ENCODE measurements around the gene P2RY6.

The P2RY6 gene

DNA sequence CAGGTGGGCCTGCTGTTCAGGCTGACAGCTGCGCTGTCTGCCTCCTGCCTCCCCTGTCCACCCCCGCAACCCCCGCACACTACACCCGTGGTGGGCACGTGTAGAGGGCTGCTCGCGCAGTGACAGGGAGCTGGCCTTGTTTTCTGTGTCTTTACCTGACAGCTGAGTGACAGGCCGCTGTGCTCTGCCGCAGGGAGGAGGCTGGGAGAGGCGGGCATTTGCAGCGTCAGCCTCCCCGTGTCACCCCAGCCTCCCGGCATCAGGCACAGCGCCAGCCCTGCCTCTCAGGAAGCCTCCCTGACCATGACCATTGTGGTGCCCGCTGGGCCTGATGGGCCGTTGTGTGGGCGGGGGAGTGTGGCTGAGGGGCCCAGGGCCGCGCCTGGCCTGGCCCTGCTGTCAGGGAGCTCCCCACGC is 72.1 kb downstream of the P2RY6 start:
- TF ChIP-seq, protein P1, sequence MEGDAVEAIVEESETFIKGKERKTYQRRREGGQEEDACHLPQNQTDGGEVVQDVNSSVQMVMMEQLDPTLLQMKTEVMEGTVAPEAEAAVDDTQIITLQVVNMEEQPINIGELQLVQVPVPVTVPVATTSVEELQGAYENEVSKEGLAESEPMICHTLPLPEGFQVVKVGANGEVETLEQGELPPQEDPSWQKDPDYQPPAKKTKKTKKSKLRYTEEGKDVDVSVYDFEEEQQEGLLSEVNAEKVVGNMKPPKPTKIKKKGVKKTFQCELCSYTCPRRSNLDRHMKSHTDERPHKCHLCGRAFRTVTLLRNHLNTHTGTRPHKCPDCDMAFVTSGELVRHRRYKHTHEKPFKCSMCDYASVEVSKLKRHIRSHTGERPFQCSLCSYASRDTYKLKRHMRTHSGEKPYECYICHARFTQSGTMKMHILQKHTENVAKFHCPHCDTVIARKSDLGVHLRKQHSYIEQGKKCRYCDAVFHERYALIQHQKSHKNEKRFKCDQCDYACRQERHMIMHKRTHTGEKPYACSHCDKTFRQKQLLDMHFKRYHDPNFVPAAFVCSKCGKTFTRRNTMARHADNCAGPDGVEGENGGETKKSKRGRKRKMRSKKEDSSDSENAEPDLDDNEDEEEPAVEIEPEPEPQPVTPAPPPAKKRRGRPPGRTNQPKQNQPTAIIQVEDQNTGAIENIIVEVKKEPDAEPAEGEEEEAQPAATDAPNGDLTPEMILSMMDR (conservative IDR thresholded peaks at IDR 0.05; ENCODE audit: low read depth, low read length): no peak
- no peak overlapping the region for H2AFZ ChIP-seq (ENCODE audit: low read depth)
- H4K20me1 ChIP-seq (ENCODE audit: insufficient read depth): no peaks in the 10 kb centered on the region
- no peak overlapping the region for H3K4me2 ChIP-seq
- no peaks in the 10 kb centered on the region for H3K36me3 ChIP-seq (ENCODE audit: insufficient read depth)
- H3K4me1 ChIP-seq (ENCODE audit: low read depth, poor library complexity, severe bottlenecking): no peaks in the 10 kb centered on the region
- no peak overlapping the region for H3K9ac ChIP-seq
- no peaks in the 10 kb centered on the region for H3K27me3 ChIP-seq (ENCODE audit: insufficient read depth, low read depth)
- no peak overlapping the region for H3K27ac ChIP-seq
- H3K4me3 ChIP-seq (IDR thresholded peaks at IDR 0.05; ENCODE audit: insufficient read depth, low read depth, low read length): no peak overlapping the region
- H3K79me2 ChIP-seq (ENCODE audit: insufficient read depth, low read depth): no peaks in the 10 kb centered on the region

DNA sequence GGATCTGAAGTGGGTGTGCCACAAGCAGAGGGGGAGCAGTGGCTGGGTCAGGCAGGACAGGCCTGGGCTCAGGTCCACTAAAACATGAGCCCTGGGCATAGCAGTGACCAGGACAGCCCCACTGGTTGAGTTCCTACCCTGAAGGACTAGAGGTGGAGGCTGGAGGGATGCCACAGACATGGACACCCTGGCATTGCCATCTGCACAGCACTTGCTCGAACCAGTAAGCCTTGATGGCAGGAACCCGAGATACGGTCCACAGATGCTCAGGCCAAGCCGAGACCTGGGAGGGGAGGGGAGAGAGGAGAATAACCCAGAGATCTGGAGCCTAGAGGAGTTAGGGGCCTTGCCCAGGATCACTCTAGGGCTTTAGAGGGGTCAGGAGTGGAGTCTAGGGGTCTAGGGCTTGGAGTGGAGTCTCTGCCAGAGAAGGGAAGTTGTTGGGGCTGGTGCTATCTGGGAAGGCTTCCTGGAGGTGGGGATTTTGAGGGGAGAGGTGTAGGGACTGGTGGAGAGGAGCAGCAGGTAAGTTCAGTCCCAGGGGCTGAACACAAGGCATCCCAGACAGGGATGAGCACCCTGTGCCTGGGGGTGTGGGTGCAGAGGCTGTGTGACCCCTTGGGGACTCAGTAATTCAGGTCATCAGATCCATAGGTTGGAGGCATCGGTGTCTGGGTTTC is 73.5 kb downstream of the P2RY6 start:
- no peaks in the 10 kb centered on the region for H3K79me2 ChIP-seq (ENCODE audit: insufficient read depth, low read depth)
- H3K27me3 ChIP-seq (ENCODE audit: insufficient read depth, low read depth): no peaks in the 10 kb centered on the region
- H3K4me2 ChIP-seq: no peak overlapping the region
- TF ChIP-seq, protein P1 (conservative IDR thresholded peaks at IDR 0.05; ENCODE audit: low read depth, low read length): no peak
- no peaks in the 10 kb centered on the region for H3K36me3 ChIP-seq (ENCODE audit: insufficient read depth)
- no peaks in the 10 kb centered on the region for H3K4me1 ChIP-seq (ENCODE audit: low read depth, poor library complexity, severe bottlenecking)
- H3K27ac ChIP-seq: no peak overlapping the region
- H3K4me3 ChIP-seq (IDR thresholded peaks at IDR 0.05; ENCODE audit: insufficient read depth, low read depth, low read length): no peak overlapping the region
- H4K20me1 ChIP-seq (ENCODE audit: insufficient read depth): no peaks in the 10 kb centered on the region
- H3K9ac ChIP-seq: no peak overlapping the region
- H2AFZ ChIP-seq (ENCODE audit: low read depth): no peak overlapping the region

GRCh38 chr11:73346186-73346935 is 74.2 kb downstream of the P2RY6 start:
- no peak overlapping the region for H3K4me2 ChIP-seq
- H3K4me3 ChIP-seq (IDR thresholded peaks at IDR 0.05; ENCODE audit: insufficient read depth, low read depth, low read length): no peak overlapping the region
- no peaks in the 10 kb centered on the region for H3K4me1 ChIP-seq (ENCODE audit: low read depth, poor library complexity, severe bottlenecking)
- TF ChIP-seq, protein P1 (conservative IDR thresholded peaks at IDR 0.05; ENCODE audit: low read depth, low read length): no peak
- no peaks in the 10 kb centered on the region for H4K20me1 ChIP-seq (ENCODE audit: insufficient read depth)
- H3K27me3 ChIP-seq (ENCODE audit: insufficient read depth, low read depth): no peaks in the 10 kb centered on the region
- H3K9ac ChIP-seq: no peak overlapping the region
- no peaks in the 10 kb centered on the region for H3K79me2 ChIP-seq (ENCODE audit: insufficient read depth, low read depth)
- H2AFZ ChIP-seq (ENCODE audit: low read depth): no peak overlapping the region
- no peaks in the 10 kb centered on the region for H3K36me3 ChIP-seq (ENCODE audit: insufficient read depth)
- H3K27ac ChIP-seq: no peak overlapping the region

DNA sequence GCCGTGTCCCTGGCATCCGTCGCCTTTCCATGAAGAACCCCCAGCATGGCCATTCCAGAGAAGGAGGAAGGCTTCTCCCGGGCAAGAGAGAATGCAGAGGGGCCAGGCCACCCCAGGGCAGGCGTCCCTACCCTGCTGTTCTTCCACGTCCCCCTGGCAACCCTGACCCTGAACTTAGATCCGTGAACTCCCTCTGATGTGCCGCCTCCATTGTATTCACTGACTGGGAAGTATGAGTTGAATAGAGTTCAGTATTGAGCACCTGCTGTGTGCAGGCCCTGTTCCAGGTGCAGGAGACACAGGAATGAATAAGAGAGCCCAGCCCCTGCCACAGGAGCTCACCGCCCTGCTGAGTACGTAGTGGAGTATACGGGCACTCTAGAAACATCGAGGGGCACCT is 74.9 kb downstream of the P2RY6 start:
- Histone ChIP-seq H4K20me1 (ENCODE audit: insufficient read depth) (no peaks in the 10 kb centered on the region), H3K4me1 (ENCODE audit: low read depth, poor library complexity, severe bottlenecking) (no peaks in the 10 kb centered on the region), H2AFZ (ENCODE audit: low read depth) (no peak overlapping the region), H3K36me3 (ENCODE audit: insufficient read depth) (no peaks in the 10 kb centered on the region), H3K79me2 (ENCODE audit: insufficient read depth, low read depth) (no peaks in the 10 kb centered on the region), H3K4me2 (no peak overlapping the region), H3K4me3 (IDR thresholded peaks at IDR 0.05; ENCODE audit: insufficient read depth, low read depth, low read length) (no peak overlapping the region), H3K9ac (no peak overlapping the region), H3K27me3 (ENCODE audit: insufficient read depth, low read depth) (no peaks in the 10 kb centered on the region), H3K27ac (no peak overlapping the region)
- TF ChIP-seq, protein P1 (conservative IDR thresholded peaks at IDR 0.05; ENCODE audit: low read depth, low read length): no peak
